IMR-90 (cell line): ENCODE data around the gene MRTFB. TPM values are rescaled to one million over a fixed set of nuclear protein-coding genes. Genes with fewer than 3 reads are reported as not detected.

Experiments used
- ATAC-seq: fragments of 200-7000 bp; cut with Tn5 transposase; 2 replicates; pipeline ENCODE4 v1.9.1; 2020; ENCODE audit warnings: low read depth, mild to moderate bottlenecking, moderate library complexity
- BruUV-seq: library from RNA; stranded (reverse); fragments of 400-500 nt; replicated peaks from 2 replicates; lab custom pipeline; 2021; lab: Mats Ljungman, UMichigan
- CTCF ChIA-PET: fragments of 300-600 bp; formaldehyde crosslinking; extraction: SDS; loops from one replicate; lab custom pipeline; 2021; ENCODE audit warnings: antibody characterized with exemption; lab: Yijun Ruan, JAX
- POLR2A ChIA-PET: fragments of 300-600 bp; sonication (Branson Sonifier 250); formaldehyde crosslinking; loops from one replicate; lab custom pipeline; 2022; ENCODE audit warnings: antibody characterized with exemption; ENCODE audit not compliant: unreplicated experiment; lab: Charles Lee
- DNase-seq: peaks from one replicate; pipeline ENCODE4 v3.0.0; 2013
- H2AFZ ChIP-seq: replicated peaks from 2 replicates; pipeline ENCODE3; 2013; ENCODE audit warnings: low read length, mild to moderate bottlenecking; ENCODE audit not compliant: poor library complexity
- H2AK5ac ChIP-seq: 2 replicates; pipeline ENCODE4 v1.6.1; 2013; ENCODE audit warnings: low read depth, low read length, inconsistent platforms
- H2AK9ac ChIP-seq: replicated peaks from 2 replicates; pipeline ENCODE3; 2013; ENCODE audit warnings: mild to moderate bottlenecking, low read depth, low read length, moderate library complexity; ENCODE audit not compliant: poor library complexity
- H2BK120ac ChIP-seq: 2 replicates; pipeline ENCODE4 v1.6.1; 2013; ENCODE audit warnings: low read depth, low read length, inconsistent platforms
- H2BK15ac ChIP-seq: 3 replicates; pipeline ENCODE4 v1.6.1; 2013; ENCODE audit warnings: low read depth, low read length, inconsistent platforms
- H2BK20ac ChIP-seq: 2 replicates; pipeline ENCODE4 v1.6.1; 2013; ENCODE audit warnings: low read depth, mild to moderate bottlenecking, inconsistent platforms, low read length, moderate library complexity
- H2BK5ac ChIP-seq: 2 replicates; pipeline ENCODE4 v1.6.1; 2013; ENCODE audit warnings: mild to moderate bottlenecking, low read depth, low read length, inconsistent platforms; ENCODE audit not compliant: poor library complexity, severe bottlenecking
- H3K14ac ChIP-seq: replicated peaks from 2 replicates; pipeline ENCODE4 v1.6.1; 2013; ENCODE audit warnings: low read depth, low read length, inconsistent platforms
- H3K18ac ChIP-seq: 2 replicates; pipeline ENCODE4 v1.6.1; 2013; ENCODE audit warnings: low read depth, low read length, control low read depth
- H3K23ac ChIP-seq: 2 replicates; pipeline ENCODE4 v1.6.1; 2013; ENCODE audit warnings: low read depth, low read length, inconsistent platforms
- H3K27ac ChIP-seq: 2 replicates; pipeline ENCODE4 v1.5.1; 2013; ENCODE audit warnings: mild to moderate bottlenecking, control low read depth, low read length; ENCODE audit not compliant: insufficient read depth
- H3K27me3 ChIP-seq: 2 replicates; pipeline ENCODE4 v1.6.1; 2013; ENCODE audit warnings: low read length; ENCODE audit not compliant: control insufficient read depth, insufficient read depth
- H3K36me3 ChIP-seq: 2 replicates; pipeline ENCODE4 v1.6.1; 2013; ENCODE audit warnings: low read length, mixed read lengths; ENCODE audit not compliant: control insufficient read depth, insufficient read depth
- H3K4ac ChIP-seq: 2 replicates; pipeline ENCODE4 v1.6.1; 2013; ENCODE audit warnings: low read depth, low read length, inconsistent platforms
- H3K4me1 ChIP-seq: 2 replicates; pipeline ENCODE4 v1.6.1; 2013; ENCODE audit warnings: low read length, mixed read lengths; ENCODE audit not compliant: control insufficient read depth, insufficient read depth
- H3K4me2 ChIP-seq: 2 replicates; pipeline ENCODE4 v1.6.1; 2013; ENCODE audit warnings: low read depth, mild to moderate bottlenecking, control low read depth, low read length, moderate library complexity
- H3K4me3 ChIP-seq: 2 replicates; pipeline ENCODE4 v1.5.1; 2013; ENCODE audit warnings: low read depth, mild to moderate bottlenecking, control low read depth, low read length, moderate library complexity; ENCODE audit not compliant: insufficient read depth
- H3K56ac ChIP-seq: 2 replicates; pipeline ENCODE4 v1.6.1; 2013; ENCODE audit warnings: low read length, inconsistent platforms; ENCODE audit not compliant: insufficient read depth; ENCODE audit errors: extremely low read depth
- H3K79me1 ChIP-seq, 2 experiments: 2 replicates each; pipeline ENCODE4 v1.6.1; 2013; ENCODE audit warnings: low read length in 2 of 2, inconsistent platforms in 1 of 2, low read depth in 1 of 2
- H3K9ac ChIP-seq: 2 replicates; pipeline ENCODE4 v1.6.1; 2013; ENCODE audit warnings: low read depth, low read length, control low read depth
- H3K9me1 ChIP-seq: 2 replicates; pipeline ENCODE4 v1.6.1; 2013; ENCODE audit warnings: low read length, inconsistent platforms; ENCODE audit not compliant: insufficient read depth
- H3K9me3 ChIP-seq: 2 replicates; pipeline ENCODE4 v1.6.1; 2013; ENCODE audit warnings: low read length; ENCODE audit not compliant: control insufficient read depth, insufficient read depth
- H4K20me1 ChIP-seq: 2 replicates; pipeline ENCODE4 v1.6.1; 2013; ENCODE audit warnings: low read length, inconsistent platforms; ENCODE audit not compliant: insufficient read depth
- H4K5ac ChIP-seq: 2 replicates; pipeline ENCODE4 v1.6.1; 2013; ENCODE audit warnings: mild to moderate bottlenecking, low read depth, low read length, control low read depth
- H4K8ac ChIP-seq, 2 experiments: 2 replicates each; pipeline ENCODE4 v1.6.1; 2013; ENCODE audit warnings: low read depth in 2 of 2, low read length in 2 of 2, control low read depth in 1 of 2, inconsistent platforms in 1 of 2
- H4K91ac ChIP-seq: 2 replicates; pipeline ENCODE4 v1.6.1; 2013; ENCODE audit warnings: low read depth, low read length, inconsistent platforms; ENCODE audit not compliant: insufficient read depth
- CTCF ChIP-seq: conservative IDR thresholded peaks from 2 replicates; pipeline ENCODE4 v1.5.1; 2012; ENCODE audit warnings: mild to moderate bottlenecking, low read depth, low read length, improper control_type of control experiment
- ELK1 ChIP-seq: fragments of 150-350 bp; IDR thresholded peaks from 2 replicates; pipeline ENCODE4 v1.6.1; 2016; ENCODE audit warnings: low read depth, mild to moderate bottlenecking, low read length, moderate library complexity, borderline replicate concordance
- FOS ChIP-seq: fragments of 150-350 bp; IDR thresholded peaks from 2 replicates; pipeline ENCODE4 v1.6.1; 2016; ENCODE audit warnings: low read depth, low read length
- NFE2L2 ChIP-seq: fragments of 150-350 bp; IDR thresholded peaks from 2 replicates; pipeline ENCODE4 v1.6.1; 2016; ENCODE audit warnings: low read depth, mild to moderate bottlenecking, low read length
- POLR2A ChIP-seq: IDR thresholded peaks from 2 replicates; pipeline ENCODE4 v1.6.1; 2012; ENCODE audit warnings: mild to moderate bottlenecking, low read depth, low read length
- RAD21 ChIP-seq: IDR thresholded peaks from 2 replicates; pipeline ENCODE4 v1.6.1; 2012; ENCODE audit warnings: low read length, improper control_type of control experiment
- RCOR1 ChIP-seq: IDR thresholded peaks from 2 replicates; pipeline ENCODE4 v1.6.1; 2012; ENCODE audit warnings: mild to moderate bottlenecking, low read length, improper control_type of control experiment; ENCODE audit not compliant: insufficient replicate concordance
- SMC3 ChIP-seq: fragments of 150-350 bp; IDR thresholded peaks from 2 replicates; pipeline ENCODE4 v1.6.1; 2016; ENCODE audit warnings: low read depth, mild to moderate bottlenecking, antibody characterized with exemption, low read length, moderate library complexity
- USF2 ChIP-seq: fragments of 150-350 bp; IDR thresholded peaks from 2 replicates; pipeline ENCODE4 v1.6.1; 2017; ENCODE audit warnings: mild to moderate bottlenecking, antibody characterized with exemption, low read length, low read depth
- WGBS, 2 experiments: methylation state at CpG; one replicate each; pipeline versions ENCODE4 v1.1.5 to v1.1.7; 2013; ENCODE audit warnings: missing lambda C conversion rate in 2 of 2; ENCODE audit not compliant: insufficient read length in 1 of 2; ENCODE audit errors: extremely low coverage in 2 of 2; 5-methylcytosine and 5-hydroxymethylcytosine counted together
- dilution Hi-C: fragments of 300-500 bp; cut with HindIII; formaldehyde crosslinking; loops from one replicate; pipeline ENCODE4 v1.14.3; 2018; ENCODE audit warnings: low sequenced_read_pairs; ENCODE audit not compliant: unreplicated experiment
- in situ Hi-C: fragments of 300-500 bp; cut with MboI; formaldehyde crosslinking; loops from 3 replicates; pipeline ENCODE4 v1.14.3; 2019; ENCODE audit warnings: low sequenced_read_pairs, inconsistent platforms, mixed read lengths
- intact Hi-C: fragments of 100-400 bp; cut with micrococcal nuclease; formaldehyde crosslinking; loops from 2 replicates; pipeline ENCODE4 v1.10.0; 2022
- polyA plus RNA-seq, 3 experiments: library from polyadenylated mRNA; depleted of rRNA; stranded (reverse); fragments of >200 nt; gene quantifications; 2 replicates each; pipeline ENCODE4 v1.2.3, GENCODE V29; 2012; ENCODE audit warnings: low replicate concordance in 1 of 3
- total RNA-seq: library from RNA; depleted of rRNA; stranded (reverse); fragments of >200 nt; gene quantifications from 2 replicates; pipeline ENCODE4 v1.2.3, GENCODE V29; 2012

Gene MRTFB
- total and polyA plus RNA-seq, 2 of the 4 experiments (the other 2 are of a cell fraction), result 4.4 to 5.4 TPM

- Histone ChIP-seq H3K79me1 (no peaks in the 10 kb centered on the region), H3K4me1 (no peaks in the 10 kb centered on the region), H2AFZ (no peak overlapping the region), H2BK120ac (no peak overlapping the region), H3K14ac (no peak overlapping the region), H4K91ac (no peak overlapping the region), H2BK15ac (no peak overlapping the region), H3K9ac (no peak overlapping the region), H2BK5ac (no peak overlapping the region), H2BK20ac (no peak overlapping the region), H4K5ac (no peak overlapping the region), H3K27me3 (peaks cover 4% of the 10 kb centered on the region; the same call in 1 of the 2 replicates), H3K36me3 (no peaks in the 10 kb centered on the region), H3K9me3 (peaks cover 5% of the 10 kb centered on the region), H3K9me1 (no peaks in the 10 kb centered on the region), H3K18ac (no peak overlapping the region), H2AK5ac (no peak overlapping the region), H3K4me3 (no peak overlapping the region), H3K27ac (no peak overlapping the region), H3K56ac (no peak overlapping the region), H4K8ac (no peak overlapping the region), H4K20me1 (peaks cover 6% of the 10 kb centered on the region), H2AK9ac (no peak overlapping the region), H3K23ac (no peak overlapping the region), H3K4me2 (no peak overlapping the region), H3K4ac (no peak overlapping the region)
- intact Hi-C loops, result loop anchor here (5.0 kb wide), 1 partner anchor 218 kb away; the partner anchor contains the start of gene MRTFB
- ATAC-seq (no peak), DNase-seq (peak; percentile 24)
- in situ Hi-C loops, result loop anchor here (10.0 kb wide), 1 partner anchor 365 kb away; the partner anchor contains the start of gene ERCC4
- BruUV-seq, result no TSS peak
- dilution Hi-C loops, result no loop called here
- WGBS, 2 experiments, result 58% methylated on average over 5 of the region's 9 CpGs; no CpG with 5 or more reads in 1 of the 2 experiments
- TF ChIP-seq FOS (no peak), NFE2L2 (no peak), RAD21 (peak; percentile 46), SMC3 (no peak), CTCF (peak; percentile 34; the same call in 1 of the 2 replicates), ELK1 (no peak), POLR2A (no peak), RCOR1 (no peak), USF2 (no peak)
- ChIA-PET CTCF (no interaction called here), POLR2A (no interaction called here)
These were observed 218.7 kb downstream of the MRTFB start for GRCh38 chr16:14289692-14290340.
